Kidney (tissue), 14 donors: ENCODE measurements around the gene LRRC59. TPM values are rescaled to one million over a fixed set of nuclear protein-coding genes. Genes with fewer than 3 reads are reported as not detected.
A peak's percentile ranks its signal among the peaks of the same experiment; 100 is the strongest.

Source experiments
- DNase-seq, 5 donors: peaks; one replicate each; pipeline ENCODE4 v3.0.0-alpha.2; 2013 to 2020
- FAIRE-seq: peaks from 2 replicates; lab custom pipeline; 2012; peaks lifted over from hg19 to GRCh38; lab: Jason Lieb, UNC
- H3K27ac ChIP-seq, 2 donors: one replicate each; pipeline ENCODE4 v1.7.0; 2013; ENCODE audit warnings: low read depth in 2 of 2, low read length in 2 of 2, inconsistent platforms in 1 of 2
- H3K27me3 ChIP-seq: one replicate; pipeline ENCODE4 v1.7.1; 2013; ENCODE audit warnings: low read length, inconsistent platforms; ENCODE audit not compliant: control insufficient read depth, insufficient read depth
- H3K36me3 ChIP-seq, 3 donors: one replicate each; pipeline versions ENCODE4 v1.7.0 to v1.7.1; 2013; ENCODE audit warnings: low read length in 3 of 3, control low read depth in 1 of 3, inconsistent platforms in 1 of 3; ENCODE audit not compliant: insufficient read depth in 3 of 3, control insufficient read depth in 2 of 3
- H3K4me1 ChIP-seq, 3 donors: one replicate each; pipeline versions ENCODE4 v1.7.0 to v1.7.1; 2013; ENCODE audit warnings: low read length in 3 of 3, inconsistent platforms in 1 of 3, low read depth in 1 of 3; ENCODE audit not compliant: control insufficient read depth in 2 of 3, insufficient read depth in 2 of 3
- H3K4me3 ChIP-seq, 3 donors: one replicate each; pipeline versions ENCODE4 v1.7.0 to v1.8.1; 2013; ENCODE audit warnings: low read length in 3 of 3, control low read depth in 1 of 3, inconsistent platforms in 1 of 3
- H3K9ac ChIP-seq, 3 donors: one replicate each; pipeline versions ENCODE4 v1.7.0 to v1.7.1; 2013; ENCODE audit warnings: low read length in 3 of 3, control low read depth in 1 of 3, inconsistent platforms in 1 of 3
- H3K9me3 ChIP-seq, 3 donors: one replicate each; pipeline versions ENCODE4 v1.7.0 to v1.7.1; 2013; ENCODE audit warnings: low read length in 3 of 3, control low read depth in 1 of 3, inconsistent platforms in 1 of 3; ENCODE audit not compliant: control insufficient read depth in 2 of 3, insufficient read depth in 1 of 3
- CTCF ChIP-seq: IDR thresholded peaks from 3 replicates; pipeline ENCODE4 v1.5.1; 2012; ENCODE audit warnings: mild to moderate bottlenecking, moderate library complexity, borderline replicate concordance; ENCODE audit not compliant: insufficient read depth; ENCODE audit errors: extremely low read depth
- intact Hi-C: fragments of 100-400 bp; cut with DNase I; formaldehyde crosslinking; loops from one replicate; pipeline ENCODE4 v1.11.1; 2022
- polyA plus RNA-seq: library from polyadenylated mRNA; stranded (reverse); fragments of 350-450 nt; fragmentation: Illumina TruSeq; extraction: RNeasy Lipid Tissue Mini Kit (QIAGEN cat#74804); gene quantifications from one replicate; pipeline ENCODE4 v1.2.3, GENCODE V29; 2014; ENCODE audit warnings: low read depth, low replicate concordance; ENCODE audit not compliant: insufficient read depth
- total RNA-seq: library from RNA; stranded (reverse); fragmentation: NEBNext Ultra II Directional; extraction: Animal tissue kit (Norgen Biotek cat#: 25700); gene quantifications from one replicate; pipeline ENCODE4 v1.2.1, GENCODE V29; 2021
- donor health status: control.
- donor health status: control.
- donor health status: control.
- donor health status: control.
- donor health status: control.
- donor health status: DM: yes; HTN: yes; CAD: no.
- donor health status: Normal renal cell carcinoma (clear cell type).

LRRC59 gene
- total and polyA plus RNA-seq, 2 donors from 2014 or later, result 37.0 to 61.7 TPM

GRCh38 chr17:50373705-50374104, 23.6 kb downstream of the LRRC59 start:
- TF ChIP-seq CTCF, result no peak
- Histone ChIP-seq H3K27me3 (no peaks in the 10 kb centered on the region), H3K9ac (peak overlapping the region in 1 of 3 donors; percentile 0), H3K4me1 (peaks cover 0 to 6% (median 4%) of the 10 kb centered on the region in 3 donors), H3K27ac (no peak overlapping the region), H3K36me3 (peaks cover 3 to 18% (median 13%) of the 10 kb centered on the region in 3 donors), H3K9me3 (no peaks in the 10 kb centered on the region), H3K4me3 (peak overlapping the region in 2 of 3 donors; percentile 85 to 100)
- intact Hi-C loops, result no loop called here
- no peak for DNase-seq
- no peak for FAIRE-seq

GRCh38 chr17:50372758-50373556, 24.4 kb downstream of the LRRC59 start, which contains the start of the genes EME1 and MRPL27:
Gene EME1 (plus strand): TSS chr17:50373229. CDS start chr17:50375209, 1,980 bp downstream.
Gene MRPL27 (minus strand): TSS chr17:50373184. CDS start chr17:50373170, 14 bp downstream.
- peak within 1 kb of the TSS; percentile 92 to 98 for H3K27ac ChIP-seq
- intact Hi-C loops, result no loop called here
- H3K4me3 ChIP-seq, result peak within 1 kb of the TSS; percentile 85 to 100 (median 99)
- DNase-seq, result peak; percentile 90 to 97 (median 93)
- peaks cover 5 to 26% (median 20%) of the 10 kb centered on the region in 3 donors for H3K36me3 ChIP-seq
- no peak for TF ChIP-seq CTCF
- no peaks in the 10 kb centered on the region for H3K9me3 ChIP-seq
- no peaks in the 10 kb centered on the region for H3K27me3 ChIP-seq
- H3K9ac ChIP-seq, result peak within 1 kb of the TSS; percentile 77 to 98 (median 97)
- H3K4me1 ChIP-seq, result peaks cover 0 to 6% (median 4%) of the 10 kb centered on the region in 3 donors
- no peak for FAIRE-seq

GRCh38 chr17:50372222-50372757, 25.0 kb downstream of the LRRC59 start:
- Histone ChIP-seq H3K9me3 (no peaks in the 10 kb centered on the region), H3K4me1 (peaks cover 0 to 6% (median 4%) of the 10 kb centered on the region in 3 donors), H3K36me3 (peaks cover 8 to 32% (median 27%) of the 10 kb centered on the region in 3 donors), H3K27me3 (no peaks in the 10 kb centered on the region), H3K27ac (peak overlapping the region; percentile 92 to 98), H3K9ac (peak overlapping the region; percentile 77 to 98 (median 97)), H3K4me3 (peak overlapping the region; percentile 85 to 100 (median 99))
- DNase-seq (no peak), FAIRE-seq (no peak)
- TF ChIP-seq CTCF, result no peak
- intact Hi-C loops, result no loop called here
